ENCODE measurements around the gene NEMF.
A peak's percentile ranks its signal among the peaks of the same experiment; 100 is the strongest.

- 0 out of 2 replicates have a peak, but pooled peaks have one; percentile 47 for TF ChIP-seq TCF7L2 (IDR thresholded peaks at IDR 0.05; ENCODE audit: borderline replicate concordance, low read depth, low read length)
- TF ChIP-seq KLF9 (tag by site-specific recombination; IDR thresholded peaks at IDR 0.05; ENCODE audit: low read depth), result no peak
- TF ChIP-seq ZNF274 (IDR thresholded peaks at IDR 0.05; ENCODE audit: low read length), result no peak
- TF ChIP-seq ZNF274 (tag by site-specific recombination; IDR thresholded peaks at IDR 0.05; ENCODE audit: borderline replicate concordance), result no peak
- TF ChIP-seq REST (tag by site-specific recombination; IDR thresholded peaks at IDR 0.05), result no peak
- TF ChIP-seq, protein P1, sequence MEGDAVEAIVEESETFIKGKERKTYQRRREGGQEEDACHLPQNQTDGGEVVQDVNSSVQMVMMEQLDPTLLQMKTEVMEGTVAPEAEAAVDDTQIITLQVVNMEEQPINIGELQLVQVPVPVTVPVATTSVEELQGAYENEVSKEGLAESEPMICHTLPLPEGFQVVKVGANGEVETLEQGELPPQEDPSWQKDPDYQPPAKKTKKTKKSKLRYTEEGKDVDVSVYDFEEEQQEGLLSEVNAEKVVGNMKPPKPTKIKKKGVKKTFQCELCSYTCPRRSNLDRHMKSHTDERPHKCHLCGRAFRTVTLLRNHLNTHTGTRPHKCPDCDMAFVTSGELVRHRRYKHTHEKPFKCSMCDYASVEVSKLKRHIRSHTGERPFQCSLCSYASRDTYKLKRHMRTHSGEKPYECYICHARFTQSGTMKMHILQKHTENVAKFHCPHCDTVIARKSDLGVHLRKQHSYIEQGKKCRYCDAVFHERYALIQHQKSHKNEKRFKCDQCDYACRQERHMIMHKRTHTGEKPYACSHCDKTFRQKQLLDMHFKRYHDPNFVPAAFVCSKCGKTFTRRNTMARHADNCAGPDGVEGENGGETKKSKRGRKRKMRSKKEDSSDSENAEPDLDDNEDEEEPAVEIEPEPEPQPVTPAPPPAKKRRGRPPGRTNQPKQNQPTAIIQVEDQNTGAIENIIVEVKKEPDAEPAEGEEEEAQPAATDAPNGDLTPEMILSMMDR (tag by site-specific recombination; IDR thresholded peaks at IDR 0.05), result peak; percentile 96
- TF ChIP-seq, protein P2, sequence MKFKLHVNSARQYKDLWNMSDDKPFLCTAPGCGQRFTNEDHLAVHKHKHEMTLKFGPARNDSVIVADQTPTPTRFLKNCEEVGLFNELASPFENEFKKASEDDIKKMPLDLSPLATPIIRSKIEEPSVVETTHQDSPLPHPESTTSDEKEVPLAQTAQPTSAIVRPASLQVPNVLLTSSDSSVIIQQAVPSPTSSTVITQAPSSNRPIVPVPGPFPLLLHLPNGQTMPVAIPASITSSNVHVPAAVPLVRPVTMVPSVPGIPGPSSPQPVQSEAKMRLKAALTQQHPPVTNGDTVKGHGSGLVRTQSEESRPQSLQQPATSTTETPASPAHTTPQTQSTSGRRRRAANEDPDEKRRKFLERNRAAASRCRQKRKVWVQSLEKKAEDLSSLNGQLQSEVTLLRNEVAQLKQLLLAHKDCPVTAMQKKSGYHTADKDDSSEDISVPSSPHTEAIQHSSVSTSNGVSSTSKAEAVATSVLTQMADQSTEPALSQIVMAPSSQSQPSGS (tag by site-specific recombination; IDR thresholded peaks at IDR 0.05; ENCODE audit: low read depth), result no peak
- TF ChIP-seq, protein P3, sequence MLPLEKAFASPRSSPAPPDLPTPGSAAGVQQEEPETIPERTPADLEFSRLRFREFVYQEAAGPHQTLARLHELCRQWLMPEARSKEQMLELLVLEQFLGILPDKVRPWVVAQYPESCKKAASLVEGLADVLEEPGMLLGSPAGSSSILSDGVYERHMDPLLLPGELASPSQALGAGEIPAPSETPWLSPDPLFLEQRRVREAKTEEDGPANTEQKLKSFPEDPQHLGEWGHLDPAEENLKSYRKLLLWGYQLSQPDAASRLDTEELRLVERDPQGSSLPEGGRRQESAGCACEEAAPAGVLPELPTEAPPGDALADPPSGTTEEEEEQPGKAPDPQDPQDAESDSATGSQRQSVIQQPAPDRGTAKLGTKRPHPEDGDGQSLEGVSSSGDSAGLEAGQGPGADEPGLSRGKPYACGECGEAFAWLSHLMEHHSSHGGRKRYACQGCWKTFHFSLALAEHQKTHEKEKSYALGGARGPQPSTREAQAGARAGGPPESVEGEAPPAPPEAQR (tag by site-specific recombination; IDR thresholded peaks at IDR 0.05), result no peak
- TF ChIP-seq ZNF350 (tag by site-specific recombination; IDR thresholded peaks at IDR 0.05), result no peak
- TF ChIP-seq ZNF362 (tag by site-specific recombination; IDR thresholded peaks at IDR 0.05), result no peak
- 0 out of 2 replicates have a peak, but pooled peaks have one; percentile 2 for TF ChIP-seq ZNF335 (tag by site-specific recombination; conservative IDR thresholded peaks at IDR 0.05)
- TF ChIP-seq, protein P4, sequence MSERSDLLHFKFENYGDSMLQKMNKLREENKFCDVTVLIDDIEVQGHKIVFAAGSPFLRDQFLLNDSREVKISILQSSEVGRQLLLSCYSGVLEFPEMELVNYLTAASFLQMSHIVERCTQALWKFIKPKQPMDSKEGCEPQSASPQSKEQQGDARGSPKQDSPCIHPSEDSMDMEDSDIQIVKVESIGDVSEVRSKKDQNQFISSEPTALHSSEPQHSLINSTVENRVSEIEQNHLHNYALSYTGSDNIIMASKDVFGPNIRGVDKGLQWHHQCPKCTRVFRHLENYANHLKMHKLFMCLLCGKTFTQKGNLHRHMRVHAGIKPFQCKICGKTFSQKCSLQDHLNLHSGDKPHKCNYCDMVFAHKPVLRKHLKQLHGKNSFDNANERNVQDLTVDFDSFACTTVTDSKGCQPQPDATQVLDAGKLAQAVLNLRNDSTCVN (tag by site-specific recombination; optimal IDR thresholded peaks at IDR 0.05), result no peak
Measured at GRCh38 chr14:49862089-49862673, 9.6 kb upstream of the NEMF start.

Data from HEK293 (cell line).